Colonic mucosa (tissue), 4 donors: ENCODE measurements around the gene LTBP3. TPM values are rescaled to one million over a fixed set of nuclear protein-coding genes. Genes with fewer than 3 reads are reported as not detected.

Experiments
- DNase-seq: peaks from one replicate; pipeline ENCODE4 v3.0.0-alpha.2; 2020
- H3K27ac ChIP-seq: fragments of 200-600 bp; one replicate; pipeline ENCODE4 v1.8.0; 2021
- H3K27me3 ChIP-seq: fragments of 200-600 bp; one replicate; pipeline ENCODE4 v1.8.0; 2021
- H3K36me3 ChIP-seq: fragments of 200-600 bp; one replicate; pipeline ENCODE4 v1.8.0; 2021
- H3K4me1 ChIP-seq: fragments of 200-600 bp; one replicate; pipeline ENCODE4 v1.8.0; 2021; ENCODE audit warnings: mild to moderate bottlenecking
- H3K4me3 ChIP-seq: fragments of 200-600 bp; one replicate; pipeline ENCODE4 v1.8.0; 2021
- H3K9ac ChIP-seq, 2 donors: one replicate each; pipeline ENCODE4 v1.7.0; 2013; ENCODE audit warnings: control low read depth in 2 of 2, low read depth in 2 of 2, low read length in 2 of 2
- H3K9me3 ChIP-seq: fragments of 200-600 bp; one replicate; pipeline ENCODE4 v1.8.0; 2021
- intact Hi-C: fragments of 100-400 bp; cut with DNase I; formaldehyde crosslinking; loops from one replicate; pipeline ENCODE4 v1.14.1; 2022
- total RNA-seq, 2 donors: library from RNA; stranded (reverse); fragmentation: NEBNext Ultra II Directional in 1 of 2; extraction: Animal tissue kit (Norgen Biotek cat#: 25700) in 1 of 2; gene quantifications; one replicate each; pipeline ENCODE4 v1.2.1, GENCODE V29; 2021
- TF ChIP-seq, protein P1 (sequence below): fragments of 200-600 bp; IDR thresholded peaks from one replicate; pipeline ENCODE4 v1.8.0; 2022; ENCODE audit warnings: antibody characterized with exemption, mild to moderate bottlenecking
- donor health status: healthy.
- donor health status: DM: no; HTN: no; CAD: no.
- donor health status: DM: no; HTN: no; CAD: no.

Gene LTBP3
- total RNA-seq, 2 donors from 2014 or later = 27.3 to 31.1 TPM

DNA sequence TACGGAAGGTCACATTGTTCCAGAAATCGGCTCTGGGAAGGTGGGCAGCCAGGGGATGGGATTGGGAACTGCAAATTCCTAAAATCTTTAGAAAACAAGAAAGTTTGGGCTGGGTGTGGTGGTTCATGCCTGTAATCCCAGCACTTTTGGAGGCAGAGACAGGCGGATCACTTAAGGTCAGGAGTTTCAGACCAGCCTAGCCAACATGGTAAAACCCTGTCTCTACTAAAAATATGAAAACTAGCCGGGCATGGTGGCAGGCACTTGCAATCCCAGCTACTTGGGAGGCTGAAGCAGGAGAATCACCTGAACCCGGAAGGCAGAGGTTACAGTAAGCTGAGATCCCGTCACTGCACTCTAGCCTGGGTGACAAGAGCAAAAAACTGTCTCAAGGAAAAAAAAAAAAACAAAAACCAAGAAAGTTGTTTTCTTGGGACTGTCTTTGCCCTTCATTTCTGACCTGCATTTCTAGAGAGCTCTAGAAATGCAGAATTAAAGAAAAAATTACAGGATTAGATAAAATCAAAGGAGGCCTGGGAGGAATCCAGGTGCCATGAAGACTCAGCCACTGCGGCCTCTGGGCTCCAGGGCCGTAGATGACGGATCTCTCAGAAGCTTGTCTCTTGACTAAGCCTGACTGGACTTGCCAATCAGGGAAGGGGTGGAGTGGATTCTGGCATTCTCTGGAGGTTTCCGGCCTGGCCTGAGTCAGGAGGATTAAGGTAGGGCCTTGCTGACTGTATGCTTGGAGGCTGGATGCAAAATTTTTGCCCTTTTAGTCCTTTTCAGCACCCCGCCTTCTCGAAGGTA is 64.6 kb downstream of the LTBP3 start:
- DNase-seq = peak; percentile 90
- TF ChIP-seq, protein P1, sequence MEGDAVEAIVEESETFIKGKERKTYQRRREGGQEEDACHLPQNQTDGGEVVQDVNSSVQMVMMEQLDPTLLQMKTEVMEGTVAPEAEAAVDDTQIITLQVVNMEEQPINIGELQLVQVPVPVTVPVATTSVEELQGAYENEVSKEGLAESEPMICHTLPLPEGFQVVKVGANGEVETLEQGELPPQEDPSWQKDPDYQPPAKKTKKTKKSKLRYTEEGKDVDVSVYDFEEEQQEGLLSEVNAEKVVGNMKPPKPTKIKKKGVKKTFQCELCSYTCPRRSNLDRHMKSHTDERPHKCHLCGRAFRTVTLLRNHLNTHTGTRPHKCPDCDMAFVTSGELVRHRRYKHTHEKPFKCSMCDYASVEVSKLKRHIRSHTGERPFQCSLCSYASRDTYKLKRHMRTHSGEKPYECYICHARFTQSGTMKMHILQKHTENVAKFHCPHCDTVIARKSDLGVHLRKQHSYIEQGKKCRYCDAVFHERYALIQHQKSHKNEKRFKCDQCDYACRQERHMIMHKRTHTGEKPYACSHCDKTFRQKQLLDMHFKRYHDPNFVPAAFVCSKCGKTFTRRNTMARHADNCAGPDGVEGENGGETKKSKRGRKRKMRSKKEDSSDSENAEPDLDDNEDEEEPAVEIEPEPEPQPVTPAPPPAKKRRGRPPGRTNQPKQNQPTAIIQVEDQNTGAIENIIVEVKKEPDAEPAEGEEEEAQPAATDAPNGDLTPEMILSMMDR = no peak
- peak overlapping the region; percentile 57 to 99 for H3K9ac ChIP-seq
- H3K36me3 ChIP-seq = no peaks in the 10 kb centered on the region
- H3K4me3 ChIP-seq = no peak overlapping the region
- no peaks in the 10 kb centered on the region for H3K27me3 ChIP-seq
- H3K4me1 ChIP-seq = peaks cover 49% of the 10 kb centered on the region
- no peaks in the 10 kb centered on the region for H3K9me3 ChIP-seq
- peak overlapping the region; percentile 99 for H3K27ac ChIP-seq
- intact Hi-C loops = no loop called here

DNA sequence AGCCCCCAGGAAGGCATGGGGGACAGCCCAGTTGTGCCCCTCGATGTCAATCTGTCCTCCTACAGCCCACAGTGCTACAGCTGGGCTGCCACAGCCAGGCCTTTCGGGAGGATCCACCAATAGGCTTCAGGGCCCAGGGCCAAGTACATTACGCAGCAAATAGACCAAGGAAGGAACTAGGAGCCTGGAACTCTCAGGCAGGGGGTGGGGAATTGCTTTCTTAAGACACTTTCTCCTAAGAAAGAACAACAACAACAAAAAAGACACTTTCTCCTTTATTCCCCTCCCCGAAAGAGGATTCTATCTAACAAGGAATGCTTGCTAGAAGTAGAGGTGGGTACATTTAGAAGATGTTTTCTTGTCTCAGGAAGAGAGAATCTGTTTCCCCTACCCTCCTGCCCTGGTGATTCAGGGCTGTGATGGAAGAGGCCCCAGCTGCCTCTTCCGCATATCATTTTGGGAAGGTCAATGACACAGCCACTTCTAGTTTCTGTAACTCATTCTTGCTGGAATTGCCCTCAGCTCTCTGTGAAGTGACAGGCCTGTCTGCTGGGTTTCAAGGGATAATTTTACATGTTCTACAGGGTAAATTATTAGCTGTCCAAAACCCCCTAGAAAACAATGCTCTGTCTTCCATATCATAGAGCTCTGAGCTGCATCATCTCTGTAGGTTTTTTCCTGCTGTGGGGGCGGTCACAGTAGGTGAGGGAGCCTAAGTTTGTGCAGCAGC is 65.4 kb downstream of the LTBP3 start:
- TF ChIP-seq, protein P1 = no peak
- H3K36me3 ChIP-seq = no peaks in the 10 kb centered on the region
- H3K4me3 ChIP-seq = no peak overlapping the region
- intact Hi-C loops = no loop called here
- H3K27ac ChIP-seq = peak overlapping the region; percentile 99
- peak; percentile 88 for DNase-seq
- peaks cover 57% of the 10 kb centered on the region for H3K4me1 ChIP-seq
- no peaks in the 10 kb centered on the region for H3K27me3 ChIP-seq
- H3K9me3 ChIP-seq = no peaks in the 10 kb centered on the region
- peak overlapping the region; percentile 57 to 99 for H3K9ac ChIP-seq

DNA sequence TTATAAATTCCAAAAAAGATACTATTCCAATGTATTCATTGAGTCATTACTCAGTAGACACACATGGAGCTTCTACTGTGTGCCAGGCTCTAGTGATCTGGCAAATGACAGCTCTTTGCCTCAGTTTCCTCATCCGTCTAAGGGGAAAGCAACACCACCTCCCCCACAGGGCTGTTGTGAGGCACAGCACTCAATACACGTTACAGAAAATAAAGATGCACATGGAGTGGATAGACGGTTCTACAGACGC is 65.8 kb downstream of the LTBP3 start:
- intact Hi-C loops = no loop called here
- Histone ChIP-seq H3K27me3 (no peaks in the 10 kb centered on the region), H3K4me3 (no peak overlapping the region), H3K4me1 (peaks cover 58% of the 10 kb centered on the region), H3K9me3 (no peaks in the 10 kb centered on the region), H3K9ac (peak overlapping the region; percentile 45 to 99), H3K27ac (peak overlapping the region; percentile 99), H3K36me3 (no peaks in the 10 kb centered on the region)
- no peak for DNase-seq
- TF ChIP-seq, protein P1 = no peak

DNA sequence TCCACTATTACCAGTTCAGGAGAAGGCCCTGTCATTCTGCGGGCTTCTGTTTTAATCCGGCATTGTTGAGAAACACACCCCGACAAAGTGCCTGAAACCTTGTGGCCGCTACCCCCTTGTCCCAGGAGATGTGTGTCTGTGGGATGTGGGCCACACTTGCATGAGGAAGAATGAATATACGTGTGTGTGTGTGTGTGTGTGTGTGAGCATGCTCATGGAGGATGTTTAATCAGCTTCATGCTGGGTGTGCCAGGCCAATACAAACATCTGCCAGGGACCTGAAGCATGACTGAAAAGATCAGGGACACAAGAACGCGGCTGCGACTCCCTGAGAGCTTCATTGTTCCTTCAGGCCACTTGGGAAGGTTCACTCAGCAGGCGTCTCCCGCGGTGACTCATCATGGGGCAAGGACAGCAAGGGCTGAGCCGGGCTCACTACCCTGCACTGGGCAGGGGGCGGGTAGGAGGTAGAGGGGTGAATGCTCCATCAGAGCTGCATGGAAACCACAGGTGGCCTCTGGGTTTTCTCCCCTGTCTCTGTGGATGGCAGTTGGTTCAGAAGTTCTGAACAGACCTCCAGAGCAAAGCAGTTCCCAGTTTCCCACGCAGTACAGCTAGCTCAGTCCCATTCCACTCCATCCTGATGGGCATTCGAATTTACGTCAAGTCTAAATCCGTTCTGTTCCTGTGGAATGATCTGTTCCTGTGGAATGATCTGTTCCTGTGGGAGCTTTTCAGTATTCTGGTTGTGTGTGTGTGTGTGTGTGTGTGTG is 66.4 kb downstream of the LTBP3 start:
- Histone ChIP-seq H3K4me1 (peaks cover 63% of the 10 kb centered on the region), H3K36me3 (no peaks in the 10 kb centered on the region), H3K27ac (peak overlapping the region; percentile 99), H3K27me3 (no peaks in the 10 kb centered on the region), H3K9ac (peak overlapping the region; percentile 45 to 99), H3K4me3 (no peak overlapping the region), H3K9me3 (no peaks in the 10 kb centered on the region)
- TF ChIP-seq, protein P1 = no peak
- peak; percentile 91 for DNase-seq
- intact Hi-C loops = no loop called here

GRCh38 chr11:65491163-65491465 is 67.0 kb downstream of the LTBP3 start:
- no peaks in the 10 kb centered on the region for H3K27me3 ChIP-seq
- H3K9ac ChIP-seq = peak overlapping the region; percentile 45 to 99
- no peaks in the 10 kb centered on the region for H3K36me3 ChIP-seq
- H3K9me3 ChIP-seq = no peaks in the 10 kb centered on the region
- H3K4me1 ChIP-seq = peaks cover 64% of the 10 kb centered on the region
- intact Hi-C loops = no loop called here
- peak overlapping the region; percentile 99 for H3K27ac ChIP-seq
- no peak overlapping the region for H3K4me3 ChIP-seq
- no peak for DNase-seq
- TF ChIP-seq, protein P1 = no peak
